GM12878 (cell line): ENCODE data around the gene CAT. TPM values are rescaled to one million over a fixed set of nuclear protein-coding genes. Genes with fewer than 3 reads are reported as not detected.

ENCODE experiments used
- ATAC-seq: fragments of 200-7000 bp; cut with Tn5 transposase; 3 replicates; pipeline ENCODE4 v1.9.1; 2020; ENCODE audit warnings: mild to moderate bottlenecking, moderate library complexity
- BruUV-seq: library from RNA; stranded (reverse); fragments of 400-500 nt; replicated peaks from 2 replicates; lab custom pipeline; 2021; lab: Mats Ljungman, UMichigan
- CTCF ChIA-PET: fragments of 300-600 bp; sonication (Branson Sonifier 250); formaldehyde crosslinking; extraction: SDS; loops from one replicate; lab custom pipeline; 2021; ENCODE audit warnings: inconsistent platforms; lab: Yijun Ruan, JAX
- POLR2A ChIA-PET: fragments of 350-600 bp; formaldehyde crosslinking; extraction: SDS; loops from one replicate; lab custom pipeline; 2021; ENCODE audit warnings: inconsistent platforms; lab: Charles Lee
- RAD21 ChIA-PET: fragments of 300-600 bp; sonication (Branson Sonifier 250); formaldehyde crosslinking; loops from one replicate; lab custom pipeline; 2023; ENCODE audit warnings: antibody characterized with exemption; ENCODE audit not compliant: unreplicated experiment; lab: Charles Lee
- SMC1A ChIA-PET: fragments of 300-600 bp; sonication (Branson Sonifier 250); formaldehyde crosslinking; loops from one replicate; lab custom pipeline; 2023; ENCODE audit not compliant: unreplicated experiment, uncharacterized antibody; lab: Charles Lee
- DNase-seq: peaks from one replicate; pipeline ENCODE4 v3.0.0-alpha.2; 2011; ENCODE audit warnings: low read depth, low spot score
- FAIRE-seq: peaks from 3 replicates; lab custom pipeline; 2011; peaks lifted over from hg19 to GRCh38; lab: Jason Lieb, UNC
- H2AFZ ChIP-seq: 2 replicates; pipeline ENCODE4 v1.6.0; 2011; ENCODE audit warnings: low read depth, low read length, control low read depth; ENCODE audit not compliant: control insufficient read depth
- H3K27ac ChIP-seq: 2 replicates; pipeline ENCODE4 v1.5.1; 2011; ENCODE audit warnings: control low read depth; ENCODE audit not compliant: control insufficient read depth, insufficient read depth
- H3K27me3 ChIP-seq, 2 experiments: replicated peaks in 1 of 2; 2 replicates each; pipeline versions ENCODE4 v1.6.0 to v1.6.1; 2011; ENCODE audit warnings: low read length in 1 of 2; ENCODE audit not compliant: control insufficient read depth in 2 of 2, insufficient read depth in 2 of 2
- H3K36me3 ChIP-seq, 2 experiments: 2 replicates each; pipeline ENCODE4 v1.5.1; 2011; ENCODE audit warnings: low read length in 1 of 2; ENCODE audit not compliant: control insufficient read depth in 2 of 2, insufficient read depth in 2 of 2
- H3K4me1 ChIP-seq: 2 replicates; pipeline ENCODE4 v1.6.1; 2011; ENCODE audit warnings: mild to moderate bottlenecking, low read length, moderate library complexity, mixed read lengths; ENCODE audit not compliant: control insufficient read depth, insufficient read depth
- H3K4me2 ChIP-seq: 2 replicates; pipeline ENCODE4 v1.6.0; 2011; ENCODE audit warnings: control low read depth; ENCODE audit not compliant: control insufficient read depth, insufficient read depth
- H3K4me3 ChIP-seq: fragments of 200-600 bp; sonication (generic); 2 replicates; pipeline ENCODE4 v1.5.1; 2016
- H3K79me2 ChIP-seq: 2 replicates; pipeline ENCODE4 v1.6.0; 2011; ENCODE audit warnings: low read length; ENCODE audit not compliant: control insufficient read depth, insufficient read depth
- H3K9ac ChIP-seq: 2 replicates; pipeline ENCODE4 v1.8.0; 2011; ENCODE audit warnings: low read length, control low read depth, mixed read lengths; ENCODE audit not compliant: control insufficient read depth, insufficient read depth
- H3K9me3 ChIP-seq: replicated peaks from 3 replicates; pipeline ENCODE4 v1.5.1; 2011; ENCODE audit warnings: mild to moderate bottlenecking, low read length; ENCODE audit not compliant: control insufficient read depth, insufficient read depth
- H4K20me1 ChIP-seq: 2 replicates; pipeline ENCODE4 v1.6.0; 2011; ENCODE audit not compliant: control insufficient read depth, insufficient read depth
- BRCA1 ChIP-seq: IDR thresholded peaks from 2 replicates; pipeline ENCODE4 v1.6.1; 2011; ENCODE audit warnings: low read depth, low read length, improper control_type of control experiment
- EZH2 ChIP-seq: IDR thresholded peaks from 2 replicates; pipeline ENCODE4 v1.6.1; 2012; ENCODE audit warnings: low read depth, mild to moderate bottlenecking, control low read depth, inconsistent platforms, low read length, borderline replicate concordance; ENCODE audit not compliant: control insufficient read depth
- GATAD2B ChIP-seq: fragments of 450-650 bp; conservative IDR thresholded peaks from 2 replicates; pipeline ENCODE4 v1.6.1; 2017; ENCODE audit warnings: low read depth, mild to moderate bottlenecking, moderate library complexity
- HDAC2 ChIP-seq: fragments of 200-600 bp; sonication (generic); IDR thresholded peaks from 2 replicates; pipeline ENCODE4 v1.6.1; 2017
- MLLT1 ChIP-seq: fragments of 450-650 bp; IDR thresholded peaks from 2 replicates; pipeline ENCODE4 v1.6.1; 2016; ENCODE audit warnings: mild to moderate bottlenecking
- NFIC ChIP-seq: IDR thresholded peaks from 2 replicates; pipeline ENCODE4 v1.6.1; 2012; ENCODE audit warnings: low read depth, mild to moderate bottlenecking, inconsistent platforms, low read length, moderate library complexity
- NRF1 ChIP-seq: conservative IDR thresholded peaks from 2 replicates; pipeline ENCODE4 v1.6.1; 2011; ENCODE audit warnings: mild to moderate bottlenecking, low read depth, low read length, improper control_type of control experiment
- PAX5 ChIP-seq: IDR thresholded peaks from 2 replicates; pipeline ENCODE4 v1.6.1; 2011; ENCODE audit warnings: low read depth, low read length, borderline replicate concordance
- PAX8 ChIP-seq: fragments of 450-650 bp; IDR thresholded peaks from 2 replicates; pipeline ENCODE4 v1.6.1; 2017; ENCODE audit warnings: mild to moderate bottlenecking, moderate library complexity
- RELA ChIP-seq: fragments of 450-650 bp; IDR thresholded peaks from 2 replicates; pipeline ENCODE4 v1.8.0; 2014; ENCODE audit warnings: borderline replicate concordance; ENCODE audit not compliant: partially characterized antibody
- RELB ChIP-seq: fragments of 450-650 bp; IDR thresholded peaks from 2 replicates; pipeline ENCODE4 v1.6.1; 2017; ENCODE audit warnings: low read depth, mild to moderate bottlenecking, moderate library complexity
- SPI1 ChIP-seq: IDR thresholded peaks from 2 replicates; pipeline ENCODE4 v1.6.1; 2011; ENCODE audit warnings: low read depth, mild to moderate bottlenecking, low read length, moderate library complexity, borderline replicate concordance; ENCODE audit not compliant: insufficient read depth
- TARDBP ChIP-seq: IDR thresholded peaks from 2 replicates; pipeline ENCODE4 v1.6.1; 2016; ENCODE audit warnings: borderline replicate concordance
- USF1 ChIP-seq: IDR thresholded peaks from 2 replicates; pipeline ENCODE4 v1.6.1; 2011; ENCODE audit warnings: borderline replicate concordance, low read depth, mild to moderate bottlenecking, moderate library complexity, mixed read lengths, low read length; ENCODE audit not compliant: insufficient read depth; ENCODE audit errors: extremely low read length
- ZNF24 ChIP-seq: fragments of 450-650 bp; IDR thresholded peaks from 2 replicates; pipeline ENCODE4 v1.6.1; 2017; ENCODE audit warnings: antibody characterized with exemption, mild to moderate bottlenecking
- ZNF622 ChIP-seq: fragments of 450-650 bp; IDR thresholded peaks from 2 replicates; pipeline ENCODE4 v1.6.1; 2017; ENCODE audit warnings: mild to moderate bottlenecking, inconsistent platforms
- WGBS: methylation state at CpG from one replicate; pipeline ENCODE4 v1.1.6; 2016; ENCODE audit warnings: low lambda C conversion rate; ENCODE audit not compliant: insufficient replicate concordance, insufficient coverage; ENCODE audit errors: missing lambda C conversion rate; 5-methylcytosine and 5-hydroxymethylcytosine counted together
- in situ Hi-C: fragments of 300-500 bp; cut with MboI; formaldehyde crosslinking; loops from 9 replicates; pipeline ENCODE4 v1.14.3; 2018; ENCODE audit warnings: mixed read lengths
- intact Hi-C: fragments of 100-400 bp; cut with micrococcal nuclease; formaldehyde crosslinking; loops from one replicate; pipeline ENCODE4 v1.14.2; 2022; ENCODE audit not compliant: unreplicated experiment
- polyA plus RNA-seq, 11 experiments: library from polyadenylated mRNA; depleted of rRNA in 4 of 11; unstranded in 6 of 11; stranded (reverse) in 5 of 11; fragments of >200 nt; fragmentation: Nextera tagmentation in 4 of 11; fragmentation: Illumina TruSeq in 1 of 11; extraction: Ambion mirVana in 4 of 11; extraction: Trizol in 1 of 11; gene quantifications; 1 replicate in 1 of 11; 2 replicates in 10 of 11; pipeline versions ENCODE4 v1.2.1 to v1.2.3, GENCODE V29; 2011 to 2016; ENCODE audit warnings: inconsistent platforms in 2 of 11, missing spikeins in 2 of 11, low read depth in 1 of 11
- total RNA-seq, 4 experiments: library from RNA; depleted of rRNA in 3 of 4; stranded (reverse); fragments of >200 nt in 3 of 4; fragmentation: Illumina TruSeq in 1 of 4; extraction: Trizol in 1 of 4; gene quantifications; 2 replicates each; pipeline versions ENCODE4 v1.2.1 to v1.2.3, GENCODE V29; 2013 to 2021

The CAT gene
- total and polyA plus RNA-seq, 10 of the 15 experiments (the other 5 are each of a cell fraction or from before 2014, with no cell fraction given), result 22.4 to 71.3 (median 33.6) TPM

DNA sequence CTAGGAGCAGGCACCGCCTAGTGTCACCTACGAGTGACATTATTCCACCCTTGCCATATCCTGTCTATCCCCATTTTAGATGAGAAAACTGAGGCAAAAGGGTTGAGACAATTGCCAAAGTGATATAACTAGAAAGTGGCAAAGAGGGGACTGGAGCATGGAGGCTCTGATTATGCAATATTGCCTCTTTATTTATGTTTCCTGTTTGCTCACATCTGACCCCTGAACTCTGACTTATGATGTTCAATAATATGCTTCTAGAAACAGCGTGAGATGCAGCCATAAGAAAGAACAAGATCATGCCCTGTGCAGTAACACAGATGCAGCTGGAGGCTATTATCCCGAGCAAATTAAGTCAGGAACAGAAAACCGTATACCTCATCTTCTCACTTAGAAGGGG, 67.1 kb downstream of the CAT start:
- no peak for FAIRE-seq
- POLR2A ChIA-PET, result no interaction called here
- intact Hi-C loops, result loop anchor here (5.0 kb wide), 1 partner anchor 906 kb away; no protein-coding TSS in a partner anchor
- Histone ChIP-seq H3K9ac (no peak overlapping the region), H3K4me1 (no peaks in the 10 kb centered on the region), H3K27me3 (no peaks in the 10 kb centered on the region; a peak in 1 of 4 replicates), H3K4me2 (no peak overlapping the region), H3K9me3 (no peaks in the 10 kb centered on the region), H4K20me1 (no peaks in the 10 kb centered on the region), H3K36me3 (no peaks in the 10 kb centered on the region; a peak in 1 of 4 replicates), H3K4me3 (no peak overlapping the region), H3K27ac (no peak overlapping the region), H2AFZ (no peak overlapping the region), H3K79me2 (no peaks in the 10 kb centered on the region)
- RAD21 ChIA-PET, result no interaction called here
- TF ChIP-seq USF1 (no peak), GATAD2B (no peak), SPI1 (no peak), NFIC (no peak), NRF1 (no peak), HDAC2 (no peak), PAX5 (no peak), MLLT1 (no peak), ZNF622 (no peak), PAX8 (no peak), ZNF24 (no peak), TARDBP (no peak), EZH2 (no peak), BRCA1 (no peak), RELB (no peak), RELA (no peak)
- no peak for ATAC-seq
- BruUV-seq, result no TSS peak
- 10% methylated on average over 5 of the region's 5 CpGs for WGBS
- CTCF ChIA-PET, result interaction anchor here (1.3 kb wide), 1 partner anchor 9 kb away, joined by 3 read pairs; no protein-coding TSS in a partner anchor
- SMC1A ChIA-PET, result no interaction called here
- DNase-seq, result no peak
- in situ Hi-C loops, result no loop called here
